Panc1 (cell line): ENCODE measurements around the gene COL23A1.

ENCODE experiments used
- CTCF ChIP-seq: fragments of 450-650 bp; IDR thresholded peaks from 2 replicates; pipeline ENCODE4 v1.5.1; 2017; ENCODE audit warnings: mild to moderate bottlenecking
- POLR2AphosphoS5 ChIP-seq: IDR thresholded peaks from 2 replicates; pipeline ENCODE4 v1.6.1; 2012; ENCODE audit warnings: mild to moderate bottlenecking, low read depth, low read length, moderate library complexity
- REST ChIP-seq, 2 experiments: IDR thresholded peaks; 2 replicates each; pipeline ENCODE4 v1.6.1; 2011 to 2012; ENCODE audit warnings: low read depth in 2 of 2, control low read depth in 1 of 2, low read length in 1 of 2, mild to moderate bottlenecking in 1 of 2, moderate library complexity in 1 of 2; ENCODE audit not compliant: insufficient read depth in 1 of 2
- SIN3A ChIP-seq: IDR thresholded peaks from 2 replicates; pipeline ENCODE4 v1.6.1; 2012; ENCODE audit warnings: low read depth, mild to moderate bottlenecking, low read length, moderate library complexity, borderline replicate concordance; ENCODE audit not compliant: insufficient read depth
- TCF7L2 ChIP-seq: IDR thresholded peaks from 2 replicates; pipeline ENCODE4 v1.6.1; 2011; ENCODE audit warnings: mild to moderate bottlenecking, low read depth, low read length, inconsistent platforms

- no peak for TF ChIP-seq REST (IDR thresholded peaks at IDR 0.05; ENCODE audit: insufficient read depth in 1 of 2, low read depth in 2 of 2, low read length in 1 of 2)
- TF ChIP-seq TCF7L2: no peak
- TF ChIP-seq POLR2AphosphoS5: no peak
- TF ChIP-seq CTCF: no peak
- no peak for TF ChIP-seq SIN3A
Observed at GRCh38 chr5:178318893-178319292, 271.3 kb downstream of the COL23A1 start.
